ENCODE results near the gene STK17A. TPM values are rescaled to one million over a fixed set of nuclear protein-coding genes. Genes with fewer than 3 reads are reported as not detected.
A peak's percentile ranks its signal among the peaks of the same experiment; 100 is the strongest.
"Not testable (repeated sequence)": the region's sequence is repeated elsewhere in the genome, so short reads cannot be mapped to it uniquely, and the experiment has no call there.

Gene STK17A
- total RNA-seq, 1 donor from 2014 or later, result 21.7 TPM

- H3K9me3 Mint-ChIP-seq, result no peaks in the 10 kb centered on the region
- H3K27me3 Mint-ChIP-seq (ENCODE audit: low read depth), result no peaks in the 10 kb centered on the region
- H3K27ac Mint-ChIP-seq, result peak overlapping the region; percentile 16
- peaks cover 44% of the 10 kb centered on the region for H3K36me3 Mint-ChIP-seq (ENCODE audit: low read depth)
- H3K4me1 Mint-ChIP-seq (ENCODE audit: low read depth), result peaks cover 29% of the 10 kb centered on the region
- intact Hi-C loops (cut with micrococcal nuclease), result no loop called here
- no peak for DNase-seq (ENCODE audit: low spot score)
- no peak overlapping the region for H3K4me3 Mint-ChIP-seq (ENCODE audit: low read depth)
Measured at GRCh38 chr7:43615558-43616145, 32.7 kb downstream of the STK17A start.

GRCh38 chr7:43616977-43617376 is 34.1 kb downstream of the STK17A start:
- Mint-ChIP-seq H3K27me3 (ENCODE audit: low read depth) (no peaks in the 10 kb centered on the region), H3K4me3 (ENCODE audit: low read depth) (no peak overlapping the region), H3K4me1 (ENCODE audit: low read depth) (peaks cover 34% of the 10 kb centered on the region), H3K36me3 (ENCODE audit: low read depth) (peaks cover 48% of the 10 kb centered on the region), H3K9me3 (no peaks in the 10 kb centered on the region), H3K27ac (no peak overlapping the region)
- intact Hi-C loops (cut with micrococcal nuclease), result no loop called here
- no peak for DNase-seq (ENCODE audit: low spot score)

- H3K27ac Mint-ChIP-seq, result no peak overlapping the region
- H3K27me3 Mint-ChIP-seq (ENCODE audit: low read depth), result no peaks in the 10 kb centered on the region
- H3K4me3 Mint-ChIP-seq (ENCODE audit: low read depth), result no peak overlapping the region
- intact Hi-C loops (cut with micrococcal nuclease), result no loop called here
- H3K9me3 Mint-ChIP-seq, result no peaks in the 10 kb centered on the region
- H3K4me1 Mint-ChIP-seq (ENCODE audit: low read depth), result peaks cover 32% of the 10 kb centered on the region
- no peak for DNase-seq (ENCODE audit: low spot score)
- H3K36me3 Mint-ChIP-seq (ENCODE audit: low read depth), result peaks cover 47% of the 10 kb centered on the region
Measured at GRCh38 chr7:43618073-43618472, 35.2 kb downstream of the STK17A start.

- Mint-ChIP-seq H3K27ac (no peak overlapping the region), H3K36me3 (ENCODE audit: low read depth) (peaks cover 49% of the 10 kb centered on the region), H3K27me3 (ENCODE audit: low read depth) (no peaks in the 10 kb centered on the region), H3K4me1 (ENCODE audit: low read depth) (peaks cover 31% of the 10 kb centered on the region), H3K4me3 (ENCODE audit: low read depth) (no peak overlapping the region), H3K9me3 (no peaks in the 10 kb centered on the region)
- intact Hi-C loops (cut with micrococcal nuclease), result no loop called here
- no peak for DNase-seq (ENCODE audit: low spot score)
Measured at GRCh38 chr7:43619213-43620012, 36.5 kb downstream of the STK17A start.

- peaks cover 42% of the 10 kb centered on the region for H3K4me1 Mint-ChIP-seq (ENCODE audit: low read depth)
- peak overlapping the region; percentile 3 for H3K27ac Mint-ChIP-seq
- no peaks in the 10 kb centered on the region for H3K9me3 Mint-ChIP-seq
- no peak overlapping the region for H3K4me3 Mint-ChIP-seq (ENCODE audit: low read depth)
- no peak for DNase-seq (ENCODE audit: low spot score)
- H3K36me3 Mint-ChIP-seq (ENCODE audit: low read depth), result peaks cover 55% of the 10 kb centered on the region
- intact Hi-C loops (cut with micrococcal nuclease), result loop anchor here (1.0 kb wide), 3 partner anchors 9 to 36 kb away; no protein-coding TSS in a partner anchor
- H3K27me3 Mint-ChIP-seq (ENCODE audit: low read depth), result no peaks in the 10 kb centered on the region
Measured at GRCh38 chr7:43621729-43622448, 39.0 kb downstream of the STK17A start.

- no peak for DNase-seq (ENCODE audit: low spot score)
- no peaks in the 10 kb centered on the region for H3K27me3 Mint-ChIP-seq (ENCODE audit: low read depth)
- no peak overlapping the region for H3K27ac Mint-ChIP-seq
- no peaks in the 10 kb centered on the region for H3K9me3 Mint-ChIP-seq
- H3K4me1 Mint-ChIP-seq (ENCODE audit: low read depth), result peaks cover 57% of the 10 kb centered on the region
- intact Hi-C loops (cut with micrococcal nuclease), result no loop called here
- H3K36me3 Mint-ChIP-seq (ENCODE audit: low read depth), result peaks cover 76% of the 10 kb centered on the region
- H3K4me3 Mint-ChIP-seq (ENCODE audit: low read depth), result no peak overlapping the region
Measured at GRCh38 chr7:43624156-43624555, 41.2 kb downstream of the STK17A start.

- peaks cover 61% of the 10 kb centered on the region for H3K4me1 Mint-ChIP-seq (ENCODE audit: low read depth)
- H3K27ac Mint-ChIP-seq, result peak overlapping the region; percentile 66
- H3K36me3 Mint-ChIP-seq (ENCODE audit: low read depth), result peaks cover 85% of the 10 kb centered on the region
Measured at GRCh38 chr7:43625453-43625852, 42.5 kb downstream of the STK17A start.

GRCh38 chr7:43625980-43626379 is 43.1 kb downstream of the STK17A start:
- H3K4me1 Mint-ChIP-seq (ENCODE audit: low read depth), result peaks cover 61% of the 10 kb centered on the region
- H3K9me3 Mint-ChIP-seq, result no peaks in the 10 kb centered on the region
- no peaks in the 10 kb centered on the region for H3K27me3 Mint-ChIP-seq (ENCODE audit: low read depth)
- intact Hi-C loops (cut with micrococcal nuclease), result loop anchor here (2.0 kb wide), 1 partner anchor 13 kb away; no protein-coding TSS in a partner anchor
- H3K27ac Mint-ChIP-seq, result peak overlapping the region; percentile 37
- H3K4me3 Mint-ChIP-seq (ENCODE audit: low read depth), result no peak overlapping the region
- H3K36me3 Mint-ChIP-seq (ENCODE audit: low read depth), result peaks cover 87% of the 10 kb centered on the region
- DNase-seq (ENCODE audit: low spot score), result no peak

More at GRCh38 chr7:43625453-43625852, 42.5 kb downstream of the STK17A start:
- no peaks in the 10 kb centered on the region for H3K9me3 Mint-ChIP-seq
- no peak for DNase-seq (ENCODE audit: low spot score)
- no peaks in the 10 kb centered on the region for H3K27me3 Mint-ChIP-seq (ENCODE audit: low read depth)
- no peak overlapping the region for H3K4me3 Mint-ChIP-seq (ENCODE audit: low read depth)
- intact Hi-C loops (cut with micrococcal nuclease), result no loop called here

- intact Hi-C loops (cut with micrococcal nuclease), result loop anchor here (2.0 kb wide), 1 partner anchor 14 kb away; no protein-coding TSS in a partner anchor
- Mint-ChIP-seq H3K27ac (no peak overlapping the region), H3K4me1 (ENCODE audit: low read depth) (peaks cover 60% of the 10 kb centered on the region), H3K36me3 (ENCODE audit: low read depth) (peaks cover 90% of the 10 kb centered on the region), H3K9me3 (no peaks in the 10 kb centered on the region), H3K4me3 (ENCODE audit: low read depth) (no peak overlapping the region), H3K27me3 (ENCODE audit: low read depth) (no peaks in the 10 kb centered on the region)
- DNase-seq (ENCODE audit: low spot score), result no peak
Measured at GRCh38 chr7:43626695-43627094, 43.8 kb downstream of the STK17A start.

GRCh38 chr7:43627798-43628197 is 44.9 kb downstream of the STK17A start:
- H3K9me3 Mint-ChIP-seq; DNase-seq (ENCODE audit: low spot score); H3K4me3 Mint-ChIP-seq (ENCODE audit: low read depth); H3K27ac Mint-ChIP-seq; H3K27me3 Mint-ChIP-seq (ENCODE audit: low read depth): not testable (repeated sequence)
- H3K4me1 Mint-ChIP-seq (ENCODE audit: low read depth), result peaks cover 60% of the 10 kb centered on the region
- intact Hi-C loops (cut with micrococcal nuclease), result loop anchor here (2.0 kb wide), 1 partner anchor 15 kb away; no protein-coding TSS in a partner anchor
- H3K36me3 Mint-ChIP-seq (ENCODE audit: low read depth), result peaks cover 90% of the 10 kb centered on the region

GRCh38 chr7:43628431-43628830 is 45.5 kb downstream of the STK17A start:
- Mint-ChIP-seq H3K36me3 (ENCODE audit: low read depth) (peaks cover 91% of the 10 kb centered on the region), H3K4me1 (ENCODE audit: low read depth) (peaks cover 63% of the 10 kb centered on the region), H3K27ac (no peak overlapping the region), H3K9me3 (no peaks in the 10 kb centered on the region), H3K27me3 (ENCODE audit: low read depth) (no peaks in the 10 kb centered on the region), H3K4me3 (ENCODE audit: low read depth) (no peak overlapping the region)
- DNase-seq (ENCODE audit: low spot score), result no peak
- intact Hi-C loops (cut with micrococcal nuclease), result no loop called here

GRCh38 chr7:43629857-43630256 is 46.9 kb downstream of the STK17A start:
- DNase-seq (ENCODE audit: low spot score), result no peak
- Mint-ChIP-seq H3K4me3 (ENCODE audit: low read depth) (no peak overlapping the region), H3K9me3 (no peaks in the 10 kb centered on the region), H3K27ac (no peak overlapping the region), H3K27me3 (ENCODE audit: low read depth) (no peaks in the 10 kb centered on the region), H3K36me3 (ENCODE audit: low read depth) (peaks cover 91% of the 10 kb centered on the region), H3K4me1 (ENCODE audit: low read depth) (peaks cover 62% of the 10 kb centered on the region)
- intact Hi-C loops (cut with micrococcal nuclease), result no loop called here
